ENCODE results near the gene IFT80. TPM values are rescaled to one million over a fixed set of nuclear protein-coding genes. Genes with fewer than 3 reads are reported as not detected.

IFT80 gene
- total RNA-seq, 1 donor from 2014 or later = 81.8 TPM

Other genes with a start within 250 kb of the IFT80 start
- gene C3orf80, start 173.8 kb downstream of the IFT80 start, total RNA-seq = not detected in 2 replicates
- gene SMC4, start 425 bp upstream of the IFT80 start, total RNA-seq = 32.3 and 39.8 TPM in 2 replicates
- gene TRIM59, start 50.6 kb upstream of the IFT80 start, total RNA-seq = 18.8 and 35.3 TPM in 2 replicates
- 32.3 and 36.7 TPM in 2 replicates for gene KPNA4, start 166.3 kb upstream of the IFT80 start, total RNA-seq

Measured in renal cortical epithelial cell (primary cell).